HUES48 (cell line): ENCODE measurements around the gene TEAD4.

Experiments used
- H3K27ac ChIP-seq: one replicate; pipeline ENCODE4 v1.7.0; 2013; ENCODE audit warnings: low read depth, low read length, inconsistent platforms
- H3K27me3 ChIP-seq: 2 replicates; pipeline ENCODE4 v1.6.1; 2013; ENCODE audit warnings: mild to moderate bottlenecking, low read length; ENCODE audit not compliant: control insufficient read depth, insufficient read depth
- H3K36me3 ChIP-seq: 2 replicates; pipeline ENCODE4 v1.6.1; 2013; ENCODE audit warnings: low read length; ENCODE audit not compliant: control insufficient read depth, insufficient read depth
- H3K4me1 ChIP-seq: 2 replicates; pipeline ENCODE4 v1.6.1; 2013; ENCODE audit warnings: mild to moderate bottlenecking, low read length; ENCODE audit not compliant: control insufficient read depth, insufficient read depth
- H3K4me3 ChIP-seq: 2 replicates; pipeline ENCODE4 v1.5.1; 2013; ENCODE audit warnings: mild to moderate bottlenecking, low read depth, low read length
- H3K9ac ChIP-seq: 2 replicates; pipeline ENCODE4 v1.6.1; 2013; ENCODE audit warnings: mild to moderate bottlenecking, low read depth, low read length, moderate library complexity
- H3K9me3 ChIP-seq: 2 replicates; pipeline ENCODE4 v1.6.1; 2013; ENCODE audit warnings: low read length; ENCODE audit not compliant: control insufficient read depth, insufficient read depth

TEAD4 gene

DNA sequence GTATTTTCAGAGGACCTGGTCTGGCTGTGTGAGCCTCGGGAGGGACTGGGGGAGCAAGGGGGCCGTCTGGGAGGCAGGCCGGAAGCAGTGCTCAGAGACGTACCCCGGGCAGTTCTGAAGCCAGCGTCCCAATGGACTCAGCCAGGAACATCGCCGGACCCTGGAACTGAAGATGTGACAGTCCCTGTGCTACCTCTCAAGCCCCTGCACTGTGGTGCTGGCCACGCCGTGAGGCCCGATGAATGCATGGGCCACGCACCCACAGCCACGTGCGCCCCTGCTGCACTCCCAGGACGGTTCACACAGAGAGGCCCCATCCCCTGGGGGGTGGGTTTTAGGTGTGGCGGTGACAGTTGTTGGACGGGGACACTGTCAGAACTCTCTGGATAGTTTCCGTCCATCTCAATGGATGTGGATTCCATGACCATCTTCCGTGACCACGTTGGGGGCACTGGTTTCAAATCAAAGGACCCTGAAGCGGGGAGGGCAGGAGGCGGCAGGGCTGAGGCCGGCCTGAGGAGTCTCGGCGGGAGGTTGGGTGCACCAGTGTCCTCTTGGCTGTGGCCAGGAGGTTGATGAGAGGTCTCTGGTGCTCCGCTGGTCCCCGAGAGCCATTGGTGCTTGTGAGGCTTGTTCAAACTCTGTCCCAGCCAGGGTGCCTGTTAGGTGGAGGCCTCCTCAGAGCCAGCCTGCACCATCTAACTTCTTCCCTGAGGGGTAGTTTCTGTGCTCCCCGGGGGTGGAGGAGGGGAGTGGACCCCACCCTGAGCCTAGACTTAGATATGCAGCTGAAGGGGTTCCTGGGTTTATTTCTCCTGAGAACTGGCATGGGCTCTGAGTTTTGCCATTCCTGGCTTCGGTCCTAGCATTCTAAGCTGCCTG lies 81.7 kb downstream of the TEAD4 start:
- Histone ChIP-seq H3K27me3 (no peaks in the 10 kb centered on the region), H3K4me3 (no peak overlapping the region), H3K27ac (peak overlapping the region; percentile 17), H3K9me3 (no peaks in the 10 kb centered on the region), H3K9ac (no peak overlapping the region), H3K36me3 (peaks cover 69% of the 10 kb centered on the region), H3K4me1 (0 out of 2 replicates have a peak, but pooled peaks cover 2% of the 10 kb centered on the region)

- no peak overlapping the region for H3K27ac ChIP-seq
- no peak overlapping the region for H3K4me3 ChIP-seq
- no peaks in the 10 kb centered on the region for H3K4me1 ChIP-seq
Measured at GRCh38 chr12:3041558-3042164, 82.5 kb downstream of the TEAD4 start.

GRCh38 chr12:3042394-3042793 lies 83.2 kb downstream of the TEAD4 start:
- no peak overlapping the region for H3K4me3 ChIP-seq
- no peak overlapping the region for H3K27ac ChIP-seq
- H3K9ac ChIP-seq: no peak overlapping the region
- no peaks in the 10 kb centered on the region for H3K4me1 ChIP-seq
- H3K9me3 ChIP-seq: no peaks in the 10 kb centered on the region
- peaks cover 56% of the 10 kb centered on the region for H3K36me3 ChIP-seq
- H3K27me3 ChIP-seq: no peaks in the 10 kb centered on the region

More at GRCh38 chr12:3041558-3042164, 82.5 kb downstream of the TEAD4 start:
- Histone ChIP-seq H3K9me3 (no peaks in the 10 kb centered on the region), H3K9ac (no peak overlapping the region), H3K36me3 (peaks cover 63% of the 10 kb centered on the region), H3K27me3 (no peaks in the 10 kb centered on the region)

DNA sequence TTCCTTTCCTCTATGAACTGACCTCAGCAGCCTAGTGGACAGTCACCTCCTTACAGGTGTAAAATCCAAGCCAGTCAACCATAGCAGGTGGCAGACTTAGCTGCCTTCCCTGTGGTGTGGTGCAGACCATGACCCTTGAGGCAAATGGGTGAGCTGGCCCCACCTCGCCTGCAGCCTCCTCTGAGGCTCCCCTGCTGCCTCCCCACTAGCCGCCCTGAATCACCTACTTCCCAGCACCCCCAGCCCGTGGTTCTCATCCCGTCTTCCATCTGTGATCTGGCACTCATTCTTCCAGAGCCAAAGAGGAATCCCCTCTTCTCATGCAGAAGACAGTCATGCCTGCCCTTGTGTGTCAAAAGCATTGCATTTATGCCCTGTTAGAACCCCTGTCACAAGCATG lies 83.6 kb downstream of the TEAD4 start:
- Histone ChIP-seq H3K27ac (no peak overlapping the region), H3K36me3 (peaks cover 52% of the 10 kb centered on the region), H3K4me3 (no peak overlapping the region), H3K4me1 (peaks cover 3% of the 10 kb centered on the region; the same call in 1 of the 2 replicates), H3K9me3 (no peaks in the 10 kb centered on the region), H3K9ac (no peak overlapping the region), H3K27me3 (no peaks in the 10 kb centered on the region)

DNA sequence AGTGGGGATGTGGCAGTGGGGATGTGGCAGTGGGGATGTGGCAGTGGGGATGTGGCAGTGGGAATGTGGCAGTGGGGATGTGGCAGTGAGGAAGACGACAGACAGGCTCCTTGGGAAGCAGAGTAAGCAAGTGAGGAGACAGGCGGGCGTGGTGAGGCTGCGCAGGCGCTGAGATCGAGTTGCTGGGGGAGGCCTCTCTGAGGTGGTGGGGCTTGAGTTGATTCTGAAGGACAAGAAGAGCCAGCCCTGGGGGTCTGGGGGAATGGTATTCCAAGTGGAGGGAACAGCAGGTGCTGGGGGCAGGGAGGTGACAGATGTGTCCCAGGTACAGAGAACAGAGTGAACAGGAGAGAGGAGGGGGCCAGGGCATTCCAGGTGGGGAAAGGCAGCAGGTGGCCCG lies 84.2 kb downstream of the TEAD4 start:
- H3K4me3 ChIP-seq: no peak overlapping the region
- no peak overlapping the region for H3K27ac ChIP-seq

GRCh38 chr12:3044141-3044630 lies 85.0 kb downstream of the TEAD4 start:
- Histone ChIP-seq H3K4me1 (peaks cover 5% of the 10 kb centered on the region; the same call in 1 of the 2 replicates), H3K27me3 (no peaks in the 10 kb centered on the region), H3K9ac (no peak overlapping the region), H3K4me3 (no peak overlapping the region), H3K9me3 (no peaks in the 10 kb centered on the region), H3K27ac (no peak overlapping the region), H3K36me3 (peaks cover 38% of the 10 kb centered on the region)

More for the DNA sequence above, 84.2 kb downstream of the TEAD4 start:
- Histone ChIP-seq H3K9ac (no peak overlapping the region), H3K4me1 (peaks cover 5% of the 10 kb centered on the region; the same call in 1 of the 2 replicates), H3K9me3 (no peaks in the 10 kb centered on the region), H3K27me3 (no peaks in the 10 kb centered on the region), H3K36me3 (peaks cover 46% of the 10 kb centered on the region)

GRCh38 chr12:3045494-3045893 lies 86.3 kb downstream of the TEAD4 start:
- Histone ChIP-seq H3K27ac (no peak overlapping the region), H3K9me3 (no peaks in the 10 kb centered on the region), H3K4me1 (peaks cover 5% of the 10 kb centered on the region; the same call in 1 of the 2 replicates), H3K4me3 (no peak overlapping the region), H3K36me3 (peaks cover 27% of the 10 kb centered on the region), H3K27me3 (no peaks in the 10 kb centered on the region), H3K9ac (no peak overlapping the region)

- no peaks in the 10 kb centered on the region for H3K9me3 ChIP-seq
- no peak overlapping the region for H3K9ac ChIP-seq
- no peak overlapping the region for H3K27ac ChIP-seq
- peaks cover 5% of the 10 kb centered on the region; the same call in 1 of the 2 replicates for H3K4me1 ChIP-seq
- no peak overlapping the region for H3K4me3 ChIP-seq
- H3K27me3 ChIP-seq: no peaks in the 10 kb centered on the region
- H3K36me3 ChIP-seq: peaks cover 22% of the 10 kb centered on the region
Measured at GRCh38 chr12:3045989-3046388, 86.8 kb downstream of the TEAD4 start.

GRCh38 chr12:3046441-3047200 lies 87.4 kb downstream of the TEAD4 start:
- Histone ChIP-seq H3K27ac (no peak overlapping the region), H3K9me3 (no peaks in the 10 kb centered on the region), H3K9ac (no peak overlapping the region), H3K4me1 (peaks cover 5% of the 10 kb centered on the region; the same call in 1 of the 2 replicates), H3K27me3 (no peaks in the 10 kb centered on the region), H3K4me3 (no peak overlapping the region), H3K36me3 (peaks cover 19% of the 10 kb centered on the region)

DNA sequence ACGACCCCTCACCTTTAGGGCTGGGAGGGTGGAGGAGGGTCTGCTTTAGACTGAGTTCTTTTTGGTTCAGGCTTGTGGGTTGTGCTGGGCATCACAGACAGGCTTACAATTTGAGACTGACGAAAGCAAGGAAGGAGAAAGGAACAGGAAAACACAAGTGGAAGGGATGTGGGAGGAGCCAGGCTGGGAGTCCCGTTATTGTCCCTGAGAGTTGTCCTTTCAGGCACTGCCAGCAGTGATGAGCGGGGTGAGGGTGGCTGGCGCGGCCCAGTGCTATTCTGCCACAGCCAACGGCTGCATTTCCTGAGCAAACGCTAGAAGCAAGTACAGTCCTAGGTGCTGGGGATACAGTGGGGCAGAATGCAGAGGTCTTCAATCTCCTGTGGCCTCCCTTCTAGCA lies 88.8 kb downstream of the TEAD4 start:
- Histone ChIP-seq H3K4me1 (peaks cover 5% of the 10 kb centered on the region; the same call in 1 of the 2 replicates), H3K4me3 (no peak overlapping the region), H3K27me3 (no peaks in the 10 kb centered on the region)

More for the DNA sequence above, 88.8 kb downstream of the TEAD4 start:
- no peak overlapping the region for H3K27ac ChIP-seq
- H3K36me3 ChIP-seq: 0 out of 2 replicates have a peak, but pooled peaks cover 6% of the 10 kb centered on the region
- H3K9ac ChIP-seq: no peak overlapping the region
- H3K9me3 ChIP-seq: no peaks in the 10 kb centered on the region
